IMR-90 (cell line): ENCODE measurements around the gene EFNA5. TPM values are rescaled to one million over a fixed set of nuclear protein-coding genes. Genes with fewer than 3 reads are reported as not detected.

ENCODE experiments used
- ATAC-seq: fragments of 200-7000 bp; cut with Tn5 transposase; 2 replicates; pipeline ENCODE4 v1.9.1; 2020; ENCODE audit warnings: low read depth, mild to moderate bottlenecking, moderate library complexity
- BruUV-seq: library from RNA; stranded (reverse); fragments of 400-500 nt; replicated peaks from 2 replicates; lab custom pipeline; 2021; lab: Mats Ljungman, UMichigan
- CTCF ChIA-PET: fragments of 300-600 bp; formaldehyde crosslinking; extraction: SDS; loops from one replicate; lab custom pipeline; 2021; ENCODE audit warnings: antibody characterized with exemption; lab: Yijun Ruan, JAX
- POLR2A ChIA-PET: fragments of 300-600 bp; sonication (Branson Sonifier 250); formaldehyde crosslinking; loops from one replicate; lab custom pipeline; 2022; ENCODE audit warnings: antibody characterized with exemption; ENCODE audit not compliant: unreplicated experiment; lab: Charles Lee
- DNase-seq: peaks from one replicate; pipeline ENCODE4 v3.0.0; 2013
- H2AFZ ChIP-seq: replicated peaks from 2 replicates; pipeline ENCODE3; 2013; ENCODE audit warnings: low read length, mild to moderate bottlenecking; ENCODE audit not compliant: poor library complexity
- H2AK5ac ChIP-seq: 2 replicates; pipeline ENCODE4 v1.6.1; 2013; ENCODE audit warnings: low read depth, low read length, inconsistent platforms
- H2AK9ac ChIP-seq: replicated peaks from 2 replicates; pipeline ENCODE3; 2013; ENCODE audit warnings: mild to moderate bottlenecking, low read depth, low read length, moderate library complexity; ENCODE audit not compliant: poor library complexity
- H2BK120ac ChIP-seq: 2 replicates; pipeline ENCODE4 v1.6.1; 2013; ENCODE audit warnings: low read depth, low read length, inconsistent platforms
- H2BK15ac ChIP-seq: 3 replicates; pipeline ENCODE4 v1.6.1; 2013; ENCODE audit warnings: low read depth, low read length, inconsistent platforms
- H2BK20ac ChIP-seq: 2 replicates; pipeline ENCODE4 v1.6.1; 2013; ENCODE audit warnings: low read depth, mild to moderate bottlenecking, inconsistent platforms, low read length, moderate library complexity
- H2BK5ac ChIP-seq: 2 replicates; pipeline ENCODE4 v1.6.1; 2013; ENCODE audit warnings: mild to moderate bottlenecking, low read depth, low read length, inconsistent platforms; ENCODE audit not compliant: poor library complexity, severe bottlenecking
- H3K14ac ChIP-seq: replicated peaks from 2 replicates; pipeline ENCODE4 v1.6.1; 2013; ENCODE audit warnings: low read depth, low read length, inconsistent platforms
- H3K18ac ChIP-seq: 2 replicates; pipeline ENCODE4 v1.6.1; 2013; ENCODE audit warnings: low read depth, low read length, control low read depth
- H3K23ac ChIP-seq: 2 replicates; pipeline ENCODE4 v1.6.1; 2013; ENCODE audit warnings: low read depth, low read length, inconsistent platforms
- H3K27ac ChIP-seq: 2 replicates; pipeline ENCODE4 v1.5.1; 2013; ENCODE audit warnings: mild to moderate bottlenecking, control low read depth, low read length; ENCODE audit not compliant: insufficient read depth
- H3K27me3 ChIP-seq: 2 replicates; pipeline ENCODE4 v1.6.1; 2013; ENCODE audit warnings: low read length; ENCODE audit not compliant: control insufficient read depth, insufficient read depth
- H3K36me3 ChIP-seq: 2 replicates; pipeline ENCODE4 v1.6.1; 2013; ENCODE audit warnings: low read length, mixed read lengths; ENCODE audit not compliant: control insufficient read depth, insufficient read depth
- H3K4ac ChIP-seq: 2 replicates; pipeline ENCODE4 v1.6.1; 2013; ENCODE audit warnings: low read depth, low read length, inconsistent platforms
- H3K4me1 ChIP-seq: 2 replicates; pipeline ENCODE4 v1.6.1; 2013; ENCODE audit warnings: low read length, mixed read lengths; ENCODE audit not compliant: control insufficient read depth, insufficient read depth
- H3K4me2 ChIP-seq: 2 replicates; pipeline ENCODE4 v1.6.1; 2013; ENCODE audit warnings: low read depth, mild to moderate bottlenecking, control low read depth, low read length, moderate library complexity
- H3K4me3 ChIP-seq: 2 replicates; pipeline ENCODE4 v1.5.1; 2013; ENCODE audit warnings: low read depth, mild to moderate bottlenecking, control low read depth, low read length, moderate library complexity; ENCODE audit not compliant: insufficient read depth
- H3K56ac ChIP-seq: 2 replicates; pipeline ENCODE4 v1.6.1; 2013; ENCODE audit warnings: low read length, inconsistent platforms; ENCODE audit not compliant: insufficient read depth; ENCODE audit errors: extremely low read depth
- H3K79me1 ChIP-seq, 2 experiments: 2 replicates each; pipeline ENCODE4 v1.6.1; 2013; ENCODE audit warnings: low read length in 2 of 2, inconsistent platforms in 1 of 2, low read depth in 1 of 2
- H3K9ac ChIP-seq: 2 replicates; pipeline ENCODE4 v1.6.1; 2013; ENCODE audit warnings: low read depth, low read length, control low read depth
- H3K9me1 ChIP-seq: 2 replicates; pipeline ENCODE4 v1.6.1; 2013; ENCODE audit warnings: low read length, inconsistent platforms; ENCODE audit not compliant: insufficient read depth
- H3K9me3 ChIP-seq: 2 replicates; pipeline ENCODE4 v1.6.1; 2013; ENCODE audit warnings: low read length; ENCODE audit not compliant: control insufficient read depth, insufficient read depth
- H4K20me1 ChIP-seq: 2 replicates; pipeline ENCODE4 v1.6.1; 2013; ENCODE audit warnings: low read length, inconsistent platforms; ENCODE audit not compliant: insufficient read depth
- H4K5ac ChIP-seq: 2 replicates; pipeline ENCODE4 v1.6.1; 2013; ENCODE audit warnings: mild to moderate bottlenecking, low read depth, low read length, control low read depth
- H4K8ac ChIP-seq, 2 experiments: 2 replicates each; pipeline ENCODE4 v1.6.1; 2013; ENCODE audit warnings: low read depth in 2 of 2, low read length in 2 of 2, control low read depth in 1 of 2, inconsistent platforms in 1 of 2
- H4K91ac ChIP-seq: 2 replicates; pipeline ENCODE4 v1.6.1; 2013; ENCODE audit warnings: low read depth, low read length, inconsistent platforms; ENCODE audit not compliant: insufficient read depth
- CEBPB ChIP-seq: IDR thresholded peaks from 2 replicates; pipeline ENCODE4 v1.6.1; 2012; ENCODE audit warnings: low read depth, low read length, improper control_type of control experiment
- CHD1 ChIP-seq: IDR thresholded peaks from 2 replicates; pipeline ENCODE4 v1.6.1; 2012; ENCODE audit warnings: low read depth, low read length, improper control_type of control experiment
- CTCF ChIP-seq: conservative IDR thresholded peaks from 2 replicates; pipeline ENCODE4 v1.5.1; 2012; ENCODE audit warnings: mild to moderate bottlenecking, low read depth, low read length, improper control_type of control experiment
- FOS ChIP-seq: fragments of 150-350 bp; IDR thresholded peaks from 2 replicates; pipeline ENCODE4 v1.6.1; 2016; ENCODE audit warnings: low read depth, low read length
- MAFK ChIP-seq: IDR thresholded peaks from 2 replicates; pipeline ENCODE4 v1.6.1; 2012; ENCODE audit warnings: low read depth, low read length, improper control_type of control experiment
- MXI1 ChIP-seq: IDR thresholded peaks from 2 replicates; pipeline ENCODE4 v1.6.1; 2012; ENCODE audit warnings: low read depth, mild to moderate bottlenecking, low read length, moderate library complexity, borderline replicate concordance
- NFE2L2 ChIP-seq: fragments of 150-350 bp; IDR thresholded peaks from 2 replicates; pipeline ENCODE4 v1.6.1; 2016; ENCODE audit warnings: low read depth, mild to moderate bottlenecking, low read length
- POLR2A ChIP-seq: IDR thresholded peaks from 2 replicates; pipeline ENCODE4 v1.6.1; 2012; ENCODE audit warnings: mild to moderate bottlenecking, low read depth, low read length
- USF2 ChIP-seq: fragments of 150-350 bp; IDR thresholded peaks from 2 replicates; pipeline ENCODE4 v1.6.1; 2017; ENCODE audit warnings: mild to moderate bottlenecking, antibody characterized with exemption, low read length, low read depth
- WGBS, 2 experiments: methylation state at CpG; one replicate each; pipeline versions ENCODE4 v1.1.5 to v1.1.7; 2013; ENCODE audit warnings: missing lambda C conversion rate in 2 of 2; ENCODE audit not compliant: insufficient read length in 1 of 2; ENCODE audit errors: extremely low coverage in 2 of 2; 5-methylcytosine and 5-hydroxymethylcytosine counted together
- dilution Hi-C: fragments of 300-500 bp; cut with HindIII; formaldehyde crosslinking; loops from one replicate; pipeline ENCODE4 v1.14.3; 2018; ENCODE audit warnings: low sequenced_read_pairs; ENCODE audit not compliant: unreplicated experiment
- in situ Hi-C: fragments of 300-500 bp; cut with MboI; formaldehyde crosslinking; loops from 3 replicates; pipeline ENCODE4 v1.14.3; 2019; ENCODE audit warnings: low sequenced_read_pairs, inconsistent platforms, mixed read lengths
- intact Hi-C: fragments of 100-400 bp; cut with micrococcal nuclease; formaldehyde crosslinking; loops from 2 replicates; pipeline ENCODE4 v1.10.0; 2022
- polyA plus RNA-seq, 3 experiments: library from polyadenylated mRNA; depleted of rRNA; stranded (reverse); fragments of >200 nt; gene quantifications; 2 replicates each; pipeline ENCODE4 v1.2.3, GENCODE V29; 2012; ENCODE audit warnings: low replicate concordance in 1 of 3
- total RNA-seq: library from RNA; depleted of rRNA; stranded (reverse); fragments of >200 nt; gene quantifications from 2 replicates; pipeline ENCODE4 v1.2.3, GENCODE V29; 2012

Gene EFNA5
- total and polyA plus RNA-seq, 2 of the 4 experiments (the other 2 are of a cell fraction): 1.5 to 1.6 TPM

DNA sequence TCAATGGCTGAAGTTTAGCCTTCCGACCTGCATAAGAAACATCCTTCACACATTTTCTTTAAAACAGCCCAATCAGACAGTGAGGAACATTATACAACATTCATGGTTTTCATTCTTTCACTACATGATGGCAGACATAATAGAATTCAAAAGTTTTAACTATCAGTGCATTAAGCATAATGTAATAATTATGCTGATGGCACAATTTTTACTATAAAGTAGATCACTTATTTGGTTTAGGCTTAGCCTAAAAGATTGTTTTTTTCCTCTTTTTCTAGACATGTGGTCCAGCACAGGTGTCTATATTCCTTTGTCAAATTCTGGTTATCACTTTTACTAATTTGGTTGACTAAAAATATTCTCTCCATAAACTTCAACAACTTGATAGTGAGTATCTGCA is 46.5 kb downstream of the EFNA5 start:
- Histone ChIP-seq H4K8ac (no peak overlapping the region), H3K9me1 (no peaks in the 10 kb centered on the region), H2BK5ac (no peak overlapping the region), H3K18ac (no peak overlapping the region), H3K56ac (no peak overlapping the region), H2AFZ (no peak overlapping the region), H4K91ac (no peak overlapping the region), H2BK20ac (no peak overlapping the region), H3K23ac (no peak overlapping the region), H2BK120ac (no peak overlapping the region), H4K5ac (no peak overlapping the region), H2AK5ac (no peak overlapping the region), H3K79me1 (no peaks in the 10 kb centered on the region), H3K4me2 (no peak overlapping the region), H2BK15ac (no peak overlapping the region), H3K27ac (no peak overlapping the region), H3K9ac (no peak overlapping the region), H3K9me3 (no peaks in the 10 kb centered on the region), H3K4ac (no peak overlapping the region), H3K27me3 (no peaks in the 10 kb centered on the region), H3K14ac (no peak overlapping the region), H3K4me3 (no peak overlapping the region), H2AK9ac (no peak overlapping the region), H4K20me1 (no peaks in the 10 kb centered on the region), H3K36me3 (no peaks in the 10 kb centered on the region), H3K4me1 (no peaks in the 10 kb centered on the region)
- BruUV-seq: no TSS peak
- DNase-seq (no peak), ATAC-seq (no peak)
- ChIA-PET CTCF (interaction anchor here (0.6 kb wide), 2 partner anchors 52 to 172 kb away, joined by 3 to 9 read pairs; no protein-coding TSS in a partner anchor), POLR2A (no interaction called here)
- no CpG with 5 or more reads among the region's 1 CpG for WGBS, 2 experiments
- in situ Hi-C loops (no loop called here), dilution Hi-C loops (no loop called here), intact Hi-C loops (no loop called here)
- peak; percentile 53 for TF ChIP-seq MAFK
- no peak for TF ChIP-seq CTCF
- TF ChIP-seq USF2: no peak
- no peak for TF ChIP-seq CEBPB
- no peak for TF ChIP-seq MXI1
- TF ChIP-seq FOS: no peak
- TF ChIP-seq POLR2A: no peak
- no peak for TF ChIP-seq NFE2L2
- no peak for TF ChIP-seq CHD1
